ENCODE results near the gene SF3A2. TPM values are rescaled to one million over a fixed set of nuclear protein-coding genes. Genes with fewer than 3 reads are reported as not detected.

Gene SF3A2
- total RNA-seq, 1 experiment from 2014 or later: 184 TPM

GRCh38 chr19:2213799-2214198 is 22.8 kb upstream of the SF3A2 start (continued):
- TF ChIP-seq CTCF (IDR thresholded peaks at IDR 0.05): no peak

GRCh38 chr19:2214251-2214650 is 22.4 kb upstream of the SF3A2 start:
- Mint-ChIP-seq H3K36me3 (peaks cover 41% of the 10 kb centered on the region), H3K4me3 (no peak overlapping the region), H3K27me3 (ENCODE audit: low read depth) (no peaks in the 10 kb centered on the region), H3K4me1 (no peaks in the 10 kb centered on the region), H3K9me3 (no peaks in the 10 kb centered on the region), H3K27ac (no peak overlapping the region)
- DNase-seq (ENCODE audit: low spot score) (no peak), ATAC-seq (no peak)
- ChIA-PET CTCF (interaction anchor here (1.0 kb wide), 1 partner anchor 58 kb away, joined by 3 read pairs; no protein-coding TSS in a partner anchor), POLR2A (no interaction called here)
- TF ChIP-seq CBFB (CRISPR knock-in tag; IDR thresholded peaks at IDR 0.05; ENCODE audit: low read depth): no peak

- no peaks in the 10 kb centered on the region for H3K27me3 Mint-ChIP-seq (ENCODE audit: low read depth)
- CTCF ChIA-PET: interaction anchor here (0.6 to 2.5 kb wide), 3 partner anchors 16 to 186 kb away, joined by 3 to 13 read pairs (median 3); partner anchors contain the start of gene IZUMO4
- H3K36me3 Mint-ChIP-seq: peaks cover 44% of the 10 kb centered on the region
- no peaks in the 10 kb centered on the region for H3K4me1 Mint-ChIP-seq
- peak; percentile 42; the same call in 1 of the 2 replicates for TF ChIP-seq NFYB (CRISPR knock-in tag; conservative IDR thresholded peaks at IDR 0.05; ENCODE audit: low read depth)
- TF ChIP-seq ZNF232 (CRISPR knock-in tag; IDR thresholded peaks at IDR 0.05): no peak
- no peak overlapping the region for H3K4me3 Mint-ChIP-seq
- H3K9me3 Mint-ChIP-seq: no peaks in the 10 kb centered on the region
- ATAC-seq (peak; percentile 64), DNase-seq (ENCODE audit: low spot score) (peak; percentile 47)
- peak overlapping the region; percentile 53; the same call in 1 of the 2 replicates for H3K27ac Mint-ChIP-seq
- POLR2A ChIA-PET: interaction anchor here (0.6 kb wide), 1 partner anchor 357 kb away, joined by 3 read pairs; no protein-coding TSS in a partner anchor
Observed at GRCh38 chr19:2215281-2215751, 21.3 kb upstream of the SF3A2 start.

GRCh38 chr19:2216361-2217225 is 20.0 kb upstream of the SF3A2 start:
- ATAC-seq (no peak), DNase-seq (ENCODE audit: low spot score) (no peak)
- Mint-ChIP-seq H3K27ac (peak overlapping the region; percentile 89), H3K4me1 (no peaks in the 10 kb centered on the region), H3K27me3 (ENCODE audit: low read depth) (no peaks in the 10 kb centered on the region), H3K9me3 (no peaks in the 10 kb centered on the region), H3K36me3 (peaks cover 32% of the 10 kb centered on the region), H3K4me3 (no peak overlapping the region)
- CTCF ChIA-PET: interaction anchor here (1.0 to 2.5 kb wide), 3 partner anchors 17 to 61 kb away, joined by 3 to 13 read pairs (median 4); no protein-coding TSS in a partner anchor
- TF ChIP-seq IRF2 (CRISPR knock-in tag; IDR thresholded peaks at IDR 0.05; ENCODE audit: borderline replicate concordance, low read depth) (no peak), SMAD4 (CRISPR knock-in tag; IDR thresholded peaks at IDR 0.05) (no peak), ZNF416 (CRISPR knock-in tag; IDR thresholded peaks at IDR 0.05) (no peak), E2F1 (CRISPR knock-in tag; IDR thresholded peaks at IDR 0.05) (no peak), RELA (CRISPR knock-in tag; IDR thresholded peaks at IDR 0.05; ENCODE audit: borderline replicate concordance) (no peak), CBFB (CRISPR knock-in tag; IDR thresholded peaks at IDR 0.05; ENCODE audit: low read depth) (no peak), NFYB (CRISPR knock-in tag; conservative IDR thresholded peaks at IDR 0.05; ENCODE audit: low read depth) (no peak), ZNF138 (CRISPR knock-in tag; conservative IDR thresholded peaks at IDR 0.05) (no peak)
- TF ChIP-seq, protein P1, sequence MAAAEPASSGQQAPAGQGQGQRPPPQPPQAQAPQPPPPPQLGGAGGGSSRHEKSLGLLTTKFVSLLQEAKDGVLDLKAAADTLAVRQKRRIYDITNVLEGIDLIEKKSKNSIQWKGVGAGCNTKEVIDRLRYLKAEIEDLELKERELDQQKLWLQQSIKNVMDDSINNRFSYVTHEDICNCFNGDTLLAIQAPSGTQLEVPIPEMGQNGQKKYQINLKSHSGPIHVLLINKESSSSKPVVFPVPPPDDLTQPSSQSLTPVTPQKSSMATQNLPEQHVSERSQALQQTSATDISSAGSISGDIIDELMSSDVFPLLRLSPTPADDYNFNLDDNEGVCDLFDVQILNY (CRISPR knock-in tag; IDR thresholded peaks at IDR 0.05): no peak
- TF ChIP-seq, protein P2, sequence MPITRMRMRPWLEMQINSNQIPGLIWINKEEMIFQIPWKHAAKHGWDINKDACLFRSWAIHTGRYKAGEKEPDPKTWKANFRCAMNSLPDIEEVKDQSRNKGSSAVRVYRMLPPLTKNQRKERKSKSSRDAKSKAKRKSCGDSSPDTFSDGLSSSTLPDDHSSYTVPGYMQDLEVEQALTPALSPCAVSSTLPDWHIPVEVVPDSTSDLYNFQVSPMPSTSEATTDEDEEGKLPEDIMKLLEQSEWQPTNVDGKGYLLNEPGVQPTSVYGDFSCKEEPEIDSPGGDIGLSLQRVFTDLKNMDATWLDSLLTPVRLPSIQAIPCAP (CRISPR knock-in tag; IDR thresholded peaks at IDR 0.05): no peak
- TF ChIP-seq, protein P3, sequence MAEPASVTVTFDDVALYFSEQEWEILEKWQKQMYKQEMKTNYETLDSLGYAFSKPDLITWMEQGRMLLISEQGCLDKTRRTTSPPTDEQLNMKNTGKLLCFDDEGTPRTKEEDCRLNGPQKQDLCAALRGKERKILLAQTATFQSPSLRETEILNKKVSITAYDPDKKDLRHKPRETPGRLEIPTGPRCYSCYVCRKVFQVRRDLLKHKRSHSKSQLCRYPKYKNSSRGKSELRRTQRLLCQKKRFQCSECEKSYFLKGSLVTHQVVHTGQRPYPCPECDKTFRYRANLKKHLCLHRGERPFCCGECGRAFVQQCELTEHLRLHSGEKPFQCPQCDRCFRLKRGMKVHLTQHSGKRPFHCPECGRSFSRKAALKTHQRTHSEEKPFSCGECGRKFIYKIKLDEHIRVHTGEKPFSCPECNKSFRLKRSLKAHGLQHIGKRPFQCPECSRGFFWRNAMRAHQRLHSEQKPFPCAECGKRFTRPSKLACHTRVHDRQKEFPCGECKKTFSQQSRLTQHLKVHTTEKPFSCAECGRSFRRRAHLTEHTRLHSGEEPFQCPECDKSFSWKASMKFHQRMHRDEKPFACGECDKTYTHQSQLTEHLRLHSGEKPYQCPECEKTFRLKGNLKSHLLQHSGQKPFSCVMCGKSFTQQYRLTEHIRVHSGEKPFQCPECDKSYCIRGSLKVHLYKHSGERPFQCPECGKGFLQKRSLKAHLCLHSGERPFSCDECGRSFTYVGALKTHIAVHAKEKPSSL (CRISPR knock-in tag; conservative IDR thresholded peaks at IDR 0.05): no peak
- POLR2A ChIA-PET: no interaction called here
